Central memory CD4-positive, alpha-beta T cell (primary cell): ENCODE data around the gene KAT8.
A peak's percentile ranks its signal among the peaks of the same experiment; 100 is the strongest.

Experiments used
- DNase-seq: peaks from one replicate; pipeline ENCODE4 v3.0.0; 2022
- total RNA-seq, 3 experiments: gene quantifications; one replicate each; lab custom pipeline; 2026; lab: John Stamatoyannopoulos, UW

The KAT8 gene
- 52.5 to 74.2 (median 67.3) reads per million in 3 experiments for total RNA-seq

GRCh38 chr16:31117384-31118222 is at the start of gene KAT8:
Gene KAT8, plus strand, starts transcription at chr16:31117664. Its CDS starts 18 bp downstream, at chr16:31117682.
- DNase-seq: peak; percentile 96

GRCh38 chr16:31071861-31072260 is 45.6 kb upstream of the KAT8 start:
- DNase-seq: no peak

GRCh38 chr16:31072540-31073141 is 44.8 kb upstream of the KAT8 start:
- no peak for DNase-seq

GRCh38 chr16:31073142-31073969 is 44.1 kb upstream of the KAT8 start:
- DNase-seq: peak; percentile 83

- peak; percentile 98 for DNase-seq
Measured at GRCh38 chr16:31073970-31074813, 43.3 kb upstream of the KAT8 start, which contains the start of the genes ZNF646 and ZNF668. Gene ZNF646, plus strand, starts transcription at chr16:31074422. Its CDS starts 1,903 bp downstream, at chr16:31076325. Gene ZNF668, minus strand, starts transcription at chr16:31074240. Its CDS starts 9,781 bp downstream, at chr16:31064459.

GRCh38 chr16:31074814-31075183 is 42.7 kb upstream of the KAT8 start:
- DNase-seq: no peak

- no peak for DNase-seq
Measured at GRCh38 chr16:31076319-31076718, 41.1 kb upstream of the KAT8 start.

GRCh38 chr16:31077024-31077423 is 40.4 kb upstream of the KAT8 start:
- DNase-seq: no peak

GRCh38 chr16:31077592-31078396 is 39.7 kb upstream of the KAT8 start:
- no peak for DNase-seq

GRCh38 chr16:31078597-31079341 is 38.7 kb upstream of the KAT8 start:
- no peak for DNase-seq

GRCh38 chr16:31079342-31079944 is 38.0 kb upstream of the KAT8 start:
- no peak for DNase-seq

- DNase-seq: no peak
Measured at GRCh38 chr16:31080035-31080629, 37.3 kb upstream of the KAT8 start.

- no peak for DNase-seq
Measured at GRCh38 chr16:31080756-31081419, 36.6 kb upstream of the KAT8 start.

GRCh38 chr16:31081428-31082351 is 35.8 kb upstream of the KAT8 start:
- no peak for DNase-seq

- DNase-seq: no peak
Measured at GRCh38 chr16:31082368-31083045, 35.0 kb upstream of the KAT8 start.

- no peak for DNase-seq
Measured at GRCh38 chr16:31083081-31083480, 34.4 kb upstream of the KAT8 start.

- DNase-seq: no peak
Measured at GRCh38 chr16:31083556-31083955, 33.9 kb upstream of the KAT8 start.
